ENCODE data around the gene S100A1. TPM values are rescaled to one million over a fixed set of nuclear protein-coding genes. Genes with fewer than 3 reads are reported as not detected.
"Not testable (repeated sequence)": the region's sequence is repeated elsewhere in the genome, so short reads cannot be mapped to it uniquely, and the experiment has no call there.

The S100A1 gene
- total RNA-seq, 1 experiment from 2014 or later: 4.7 TPM

- peak; percentile 42 for DNase-seq (ENCODE audit: low read depth)
These were observed 24.7 kb downstream of the S100A1 start for GRCh38 chr1:153652805-153653500.

- no peak for DNase-seq (ENCODE audit: low read depth)
These were observed 27.1 kb downstream of the S100A1 start for GRCh38 chr1:153655333-153655732.

- peak; percentile 86 for DNase-seq (ENCODE audit: low read depth)
These were observed 30.4 kb downstream of the S100A1 start, which contains the start of gene SNAPIN for GRCh38 chr1:153658400-153659174. Gene SNAPIN, plus strand, starts transcription at chr1:153658703. Its CDS starts 41 bp downstream, at chr1:153658744.

DNA sequence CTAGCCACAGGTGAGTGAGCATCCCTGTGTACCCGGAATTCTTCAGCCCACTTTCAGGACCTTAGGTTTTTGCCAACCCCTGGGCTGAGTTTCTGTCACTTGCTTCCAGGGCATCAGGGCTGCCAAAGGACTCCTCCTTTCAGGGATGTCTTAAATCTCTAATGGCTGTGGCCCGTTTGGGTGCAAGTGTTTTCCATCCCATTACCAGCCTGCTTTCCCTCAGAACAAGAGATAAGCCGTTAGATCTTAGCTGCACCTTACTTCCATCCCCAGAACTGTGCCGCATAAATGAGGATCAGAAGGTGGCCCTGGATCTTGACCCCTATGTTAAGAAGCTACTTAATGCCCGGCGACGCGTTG lies 30.9 kb downstream of the S100A1 start:
- no peak for DNase-seq (ENCODE audit: low read depth)

- no peak for DNase-seq (ENCODE audit: low read depth)
These were observed 31.4 kb downstream of the S100A1 start for GRCh38 chr1:153659656-153660055.

DNA sequence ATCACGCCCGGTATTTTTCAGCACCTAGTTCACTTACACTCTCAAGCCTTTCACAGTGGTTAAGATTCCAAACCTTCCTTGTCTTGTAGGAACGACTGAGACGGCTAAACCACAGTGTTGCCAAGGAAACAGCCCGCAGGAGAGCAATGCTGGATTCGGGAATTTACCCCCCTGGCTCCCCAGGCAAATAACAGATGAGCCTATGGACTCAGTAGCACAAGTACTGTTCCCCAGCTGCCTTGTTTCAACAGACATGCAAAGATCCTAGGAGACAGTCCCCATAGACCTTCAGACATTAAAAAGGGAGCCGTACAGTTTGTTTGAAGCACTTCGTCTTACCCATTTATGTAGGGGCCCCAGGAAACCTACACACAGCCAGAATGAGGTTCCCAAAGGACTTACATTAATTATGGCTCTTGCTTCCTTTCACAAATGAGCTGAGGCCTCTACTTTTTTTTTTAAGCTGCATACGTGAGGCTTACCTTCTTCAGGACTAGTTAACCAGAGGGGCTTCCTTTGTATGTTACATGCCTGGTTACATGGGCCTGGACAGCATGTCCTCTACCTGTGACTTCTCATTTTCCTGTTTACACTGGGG lies 33.0 kb downstream of the S100A1 start:
- DNase-seq (ENCODE audit: low read depth): peak; percentile 25

GRCh38 chr1:153662269-153662668 lies 34.0 kb downstream of the S100A1 start:
- no peak for DNase-seq (ENCODE audit: low read depth)

GRCh38 chr1:153663211-153663610 lies 35.0 kb downstream of the S100A1 start:
- DNase-seq (ENCODE audit: low read depth): peak; percentile 31

DNA sequence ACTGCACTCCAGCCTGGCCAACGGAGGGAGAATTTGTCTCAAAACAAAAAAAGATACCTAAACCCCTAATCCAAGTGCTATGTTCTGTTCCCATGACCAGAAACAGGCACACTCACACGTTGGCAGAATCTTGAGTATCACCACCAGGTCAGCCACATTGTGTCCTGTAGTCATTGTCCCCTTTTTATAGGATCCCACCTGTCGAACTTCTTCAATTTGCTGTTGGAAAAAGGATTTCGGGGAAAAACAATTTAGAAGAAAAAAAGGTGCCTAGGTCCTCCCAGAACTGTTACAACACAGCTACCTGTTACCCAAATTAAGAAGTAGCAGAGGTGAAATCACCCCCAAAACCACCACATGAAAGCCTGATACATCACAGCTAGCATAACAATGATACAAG lies 39.2 kb downstream of the S100A1 start:
- DNase-seq (ENCODE audit: low read depth): no peak

GRCh38 chr1:153668672-153669071 lies 40.4 kb downstream of the S100A1 start:
- DNase-seq (ENCODE audit: low read depth): not testable (repeated sequence)

DNA sequence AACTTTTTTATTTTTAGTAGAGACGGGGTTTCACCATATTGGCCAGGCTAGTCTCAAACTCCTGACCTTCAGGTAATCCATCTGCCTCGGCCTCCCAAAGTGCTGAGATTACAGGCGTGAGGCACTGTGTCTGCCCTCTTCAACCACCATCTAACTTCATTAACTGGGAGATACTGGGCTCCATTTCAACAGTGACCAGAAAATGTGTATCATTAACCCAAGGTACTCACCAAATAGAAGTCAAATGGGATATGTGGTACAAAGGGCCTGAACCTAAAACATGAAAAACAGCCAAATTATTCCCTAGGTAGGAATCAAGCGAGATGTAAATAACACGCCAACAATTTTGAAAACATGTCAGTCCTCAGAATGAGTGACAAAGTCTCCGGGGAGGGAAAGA lies 41.4 kb downstream of the S100A1 start:
- no peak for DNase-seq (ENCODE audit: low read depth)

GRCh38 chr1:153670257-153670858 lies 42.1 kb downstream of the S100A1 start:
- no peak for DNase-seq (ENCODE audit: low read depth)

- DNase-seq (ENCODE audit: low read depth): peak; percentile 99
These were observed 42.8 kb downstream of the S100A1 start, which contains the start of gene ILF2 for GRCh38 chr1:153670859-153671627. Gene ILF2, minus strand, starts transcription at chr1:153670993. Its CDS starts 71 bp downstream, at chr1:153670922.

DNA sequence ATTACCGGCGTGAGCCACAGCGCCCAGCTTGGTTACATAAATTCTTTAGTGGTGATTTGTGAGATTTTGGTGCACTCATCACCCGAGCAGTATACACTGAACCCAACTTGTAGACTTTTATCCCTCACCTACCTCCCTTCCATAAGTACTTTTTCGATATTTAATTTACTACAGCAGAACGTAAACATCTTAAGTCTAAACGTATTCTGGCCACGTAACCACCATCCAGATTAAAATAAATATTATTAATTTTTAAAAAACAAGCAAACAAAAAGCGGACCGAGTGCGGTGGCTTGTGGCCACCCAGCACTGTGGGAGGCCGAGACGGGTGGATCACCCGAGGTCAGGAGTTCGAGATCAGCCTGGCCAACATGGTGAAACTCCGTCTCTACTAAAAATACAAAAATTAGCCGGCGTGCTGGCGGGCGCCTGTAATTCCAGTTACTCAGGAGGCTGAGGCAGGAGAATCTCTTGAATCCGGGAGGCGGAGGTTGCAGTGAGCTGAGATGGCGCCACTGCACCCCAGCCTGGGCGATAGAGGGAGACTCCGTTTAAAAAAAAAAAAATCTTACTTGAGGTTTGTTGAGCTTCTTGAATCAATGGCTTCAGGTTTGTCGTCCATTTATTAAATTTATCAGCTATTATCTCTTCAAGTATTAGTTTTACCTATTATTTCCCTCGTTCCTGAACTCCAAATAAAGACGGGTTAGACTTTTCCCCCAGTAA lies 43.6 kb downstream of the S100A1 start:
- peak; percentile 76 for DNase-seq (ENCODE audit: low read depth)

GRCh38 chr1:153673511-153673910 lies 45.3 kb downstream of the S100A1 start:
- DNase-seq (ENCODE audit: low read depth): no peak

GRCh38 chr1:153677718-153678518 lies 49.7 kb downstream of the S100A1 start:
- DNase-seq (ENCODE audit: low read depth): peak; percentile 35

GRCh38 chr1:153678519-153679336 lies 50.5 kb downstream of the S100A1 start, which contains the start of gene NPR1:
Gene NPR1, plus strand, starts transcription at chr1:153678688. Its CDS starts 421 bp downstream, at chr1:153679109.
- DNase-seq (ENCODE audit: low read depth): no peak

DNA sequence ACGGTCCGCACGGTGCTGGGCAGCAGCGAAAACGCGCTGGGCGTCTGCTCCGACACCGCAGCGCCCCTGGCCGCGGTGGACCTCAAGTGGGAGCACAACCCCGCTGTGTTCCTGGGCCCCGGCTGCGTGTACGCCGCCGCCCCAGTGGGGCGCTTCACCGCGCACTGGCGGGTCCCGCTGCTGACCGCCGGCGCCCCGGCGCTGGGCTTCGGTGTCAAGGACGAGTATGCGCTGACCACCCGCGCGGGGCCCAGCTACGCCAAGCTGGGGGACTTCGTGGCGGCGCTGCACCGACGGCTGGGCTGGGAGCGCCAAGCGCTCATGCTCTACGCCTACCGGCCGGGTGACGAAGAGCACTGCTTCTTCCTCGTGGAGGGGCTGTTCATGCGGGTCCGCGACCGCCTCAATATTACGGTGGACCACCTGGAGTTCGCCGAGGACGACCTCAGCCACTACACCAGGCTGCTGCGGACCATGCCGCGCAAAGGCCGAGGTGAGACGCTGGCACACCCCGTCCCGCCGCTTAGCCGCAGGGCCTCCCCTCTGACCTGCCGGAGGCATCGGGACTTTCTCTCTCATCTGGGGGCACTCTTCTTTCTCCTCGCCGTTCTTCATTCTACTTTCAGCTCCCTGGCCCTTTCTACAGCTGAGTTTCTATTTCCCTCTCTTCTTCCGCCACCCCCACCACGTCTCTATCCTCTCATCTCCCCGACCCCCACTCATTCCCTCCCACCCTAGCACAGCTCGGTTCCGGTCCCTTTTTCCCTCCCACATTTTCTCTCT lies 51.3 kb downstream of the S100A1 start:
- DNase-seq (ENCODE audit: low read depth): no peak

All from RPMI7951 (cell line).